HFFc6 (cell line): ENCODE data around the gene MAOA. TPM values are rescaled to one million over a fixed set of nuclear protein-coding genes. Genes with fewer than 3 reads are reported as not detected.
"Not testable (repeated sequence)": the region's sequence is repeated elsewhere in the genome, so short reads cannot be mapped to it uniquely, and the experiment has no call there.

ENCODE experiments used
- DNase-seq: peaks from one replicate; pipeline ENCODE4 v3.0.0-alpha.2; 2018
- H3K27ac Mint-ChIP-seq: 2 replicates; pipeline ENCODE4 v1.8.0; 2020; ENCODE audit warnings: mild to moderate bottlenecking, mixed read lengths
- H3K27me3 Mint-ChIP-seq: 2 replicates; pipeline ENCODE4 v1.8.0; 2021; ENCODE audit warnings: mild to moderate bottlenecking, moderate library complexity, mixed read lengths; ENCODE audit not compliant: insufficient read depth
- H3K36me3 Mint-ChIP-seq: 2 replicates; pipeline ENCODE4 v1.8.0; 2021; ENCODE audit warnings: low read depth, mixed read lengths
- H3K4me1 Mint-ChIP-seq: 2 replicates; pipeline ENCODE4 v1.8.0; 2020; ENCODE audit warnings: low read depth, mixed read lengths
- H3K4me3 Mint-ChIP-seq: 2 replicates; pipeline ENCODE4 v1.8.0; 2020; ENCODE audit warnings: mild to moderate bottlenecking, moderate library complexity, mixed read lengths
- H3K9me3 Mint-ChIP-seq: 2 replicates; pipeline ENCODE4 v1.8.0; 2020; ENCODE audit warnings: mild to moderate bottlenecking, mixed read lengths
- long read RNA-seq: library from polyadenylated mRNA; unstranded; transcript quantifications from one replicate; pipeline ENCODE4 v2.0.0, GENCODE V29; 2019
- total RNA-seq, 6 experiments: library from RNA; stranded (reverse); fragmentation: NEBNext Ultra II Directional; extraction: Animal tissue kit (Norgen Biotek cat#: 25700); gene quantifications; 2 replicates in 1 of 6; 3 replicates in 5 of 6; pipeline ENCODE4 v1.2.3, GENCODE V29; 2021
- TF ChIP-seq, protein P1 (sequence below): fragments of 200-600 bp; sonication (generic); IDR thresholded peaks from 2 replicates; pipeline ENCODE4 v1.5.0; 2021; ENCODE audit warnings: antibody characterized with exemption, mild to moderate bottlenecking

MAOA gene
- under 1 TPM in 3 of 6 experiments, not detected in 3; 0.07 to 0.25 (median 0.07) TPM for total RNA-seq
- long read RNA-seq: 0 reads

DNA sequence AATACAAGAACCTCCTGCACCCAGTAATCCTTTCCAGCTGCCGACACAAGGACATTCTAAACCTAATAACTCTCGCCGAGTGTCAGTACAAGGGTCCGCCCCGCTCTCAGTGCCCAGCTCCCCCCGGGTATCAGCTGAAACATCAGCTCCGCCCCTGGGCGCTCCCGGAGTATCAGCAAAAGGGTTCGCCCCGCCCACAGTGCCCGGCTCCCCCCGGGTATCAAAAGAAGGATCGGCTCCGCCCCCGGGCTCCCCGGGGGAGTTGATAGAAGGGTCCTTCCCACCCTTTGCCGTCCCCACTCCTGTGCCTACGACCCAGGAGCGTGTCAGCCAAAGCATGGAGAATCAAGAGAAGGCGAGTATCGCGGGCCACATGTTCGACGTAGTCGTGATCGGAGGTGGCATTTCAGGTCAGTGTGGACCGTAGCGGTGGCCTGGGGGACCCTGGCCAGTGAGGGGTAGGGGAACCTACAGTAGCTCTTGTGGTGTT lies at the start of gene MAOA:
MAOA (plus strand) TSS at position 295 of the 490 bp plus-strand sequence; CDS start at position 338, 43 bp downstream.
- Mint-ChIP-seq H3K4me3 (no peak within 1 kb of the TSS), H3K36me3 (no peaks in the 10 kb centered on the region), H3K9me3 (no peaks in the 10 kb centered on the region), H3K27me3 (no peaks in the 10 kb centered on the region; the same call in 1 of the 2 replicates), H3K4me1 (no peaks in the 10 kb centered on the region), H3K27ac (no peak within 1 kb of the TSS)
- TF ChIP-seq, protein P1, sequence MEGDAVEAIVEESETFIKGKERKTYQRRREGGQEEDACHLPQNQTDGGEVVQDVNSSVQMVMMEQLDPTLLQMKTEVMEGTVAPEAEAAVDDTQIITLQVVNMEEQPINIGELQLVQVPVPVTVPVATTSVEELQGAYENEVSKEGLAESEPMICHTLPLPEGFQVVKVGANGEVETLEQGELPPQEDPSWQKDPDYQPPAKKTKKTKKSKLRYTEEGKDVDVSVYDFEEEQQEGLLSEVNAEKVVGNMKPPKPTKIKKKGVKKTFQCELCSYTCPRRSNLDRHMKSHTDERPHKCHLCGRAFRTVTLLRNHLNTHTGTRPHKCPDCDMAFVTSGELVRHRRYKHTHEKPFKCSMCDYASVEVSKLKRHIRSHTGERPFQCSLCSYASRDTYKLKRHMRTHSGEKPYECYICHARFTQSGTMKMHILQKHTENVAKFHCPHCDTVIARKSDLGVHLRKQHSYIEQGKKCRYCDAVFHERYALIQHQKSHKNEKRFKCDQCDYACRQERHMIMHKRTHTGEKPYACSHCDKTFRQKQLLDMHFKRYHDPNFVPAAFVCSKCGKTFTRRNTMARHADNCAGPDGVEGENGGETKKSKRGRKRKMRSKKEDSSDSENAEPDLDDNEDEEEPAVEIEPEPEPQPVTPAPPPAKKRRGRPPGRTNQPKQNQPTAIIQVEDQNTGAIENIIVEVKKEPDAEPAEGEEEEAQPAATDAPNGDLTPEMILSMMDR: no peak
- no peak for DNase-seq

GRCh38 chrX:43612400-43612799 lies 43.7 kb upstream of the MAOA start:
- peaks cover 1% of the 10 kb centered on the region; the same call in 1 of the 2 replicates for H3K27me3 Mint-ChIP-seq
- H3K9me3 Mint-ChIP-seq: peaks cover 5% of the 10 kb centered on the region; the same call in 1 of the 2 replicates
- H3K4me1 Mint-ChIP-seq: no peaks in the 10 kb centered on the region
- no peak for DNase-seq
- H3K27ac Mint-ChIP-seq: no peak overlapping the region
- H3K36me3 Mint-ChIP-seq: no peaks in the 10 kb centered on the region
- TF ChIP-seq, protein P1: no peak
- H3K4me3 Mint-ChIP-seq: no peak overlapping the region

GRCh38 chrX:43615660-43616059 lies 40.4 kb upstream of the MAOA start:
- Mint-ChIP-seq H3K27ac (no peak overlapping the region), H3K9me3 (peaks cover 5% of the 10 kb centered on the region), H3K36me3 (no peaks in the 10 kb centered on the region), H3K4me1 (no peaks in the 10 kb centered on the region), H3K27me3 (peaks cover 1% of the 10 kb centered on the region; the same call in 1 of the 2 replicates), H3K4me3 (no peak overlapping the region)
- TF ChIP-seq, protein P1: no peak
- DNase-seq: no peak

DNA sequence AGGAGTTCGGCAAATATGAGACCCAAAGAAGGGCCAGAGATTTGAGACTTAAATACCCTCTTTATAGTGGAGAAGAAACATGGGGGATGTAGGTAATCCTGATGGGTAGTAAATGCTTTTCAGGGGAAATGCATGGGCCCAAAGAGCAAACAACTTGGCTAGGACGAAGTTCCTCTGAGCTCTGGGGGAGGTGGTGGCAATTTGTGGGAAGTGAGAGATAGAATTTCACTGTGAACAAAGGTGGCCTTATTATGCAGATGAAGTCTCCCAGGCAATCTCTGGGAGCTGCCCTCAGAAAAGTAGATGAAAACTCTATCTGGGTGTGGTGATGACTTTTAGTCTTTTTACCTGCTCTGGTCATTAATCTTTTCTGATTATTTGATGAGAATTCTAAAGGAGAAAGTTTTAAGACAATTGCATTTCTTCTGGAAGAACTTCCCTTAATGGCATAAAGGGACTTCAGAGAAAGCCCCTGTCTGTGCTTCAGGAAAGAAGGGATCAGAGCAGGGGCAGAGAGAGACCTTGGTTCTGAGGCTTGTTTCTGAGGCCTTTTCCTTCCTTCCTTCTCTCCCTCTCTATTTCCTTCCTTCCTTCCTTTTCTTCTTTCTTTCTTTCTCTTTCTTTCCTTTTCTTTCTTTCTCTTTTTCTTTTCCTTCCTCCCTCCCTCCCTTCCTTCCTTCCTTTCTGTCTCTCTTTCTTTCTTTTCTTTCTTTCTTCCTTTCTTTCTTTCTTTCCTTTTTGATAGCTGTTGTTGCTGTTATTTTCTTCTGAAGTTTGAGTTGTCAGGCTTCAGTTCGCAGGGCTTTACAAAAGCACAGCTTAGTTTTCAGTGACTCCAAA lies 37.5 kb upstream of the MAOA start:
- TF ChIP-seq, protein P1: no peak
- H3K27me3 Mint-ChIP-seq: peaks cover 1% of the 10 kb centered on the region; the same call in 1 of the 2 replicates
- no peak for DNase-seq
- no peak overlapping the region for H3K27ac Mint-ChIP-seq
- H3K4me3 Mint-ChIP-seq: no peak overlapping the region
- H3K4me1 Mint-ChIP-seq: no peaks in the 10 kb centered on the region
- no peaks in the 10 kb centered on the region for H3K36me3 Mint-ChIP-seq
- peaks cover 5% of the 10 kb centered on the region for H3K9me3 Mint-ChIP-seq

DNA sequence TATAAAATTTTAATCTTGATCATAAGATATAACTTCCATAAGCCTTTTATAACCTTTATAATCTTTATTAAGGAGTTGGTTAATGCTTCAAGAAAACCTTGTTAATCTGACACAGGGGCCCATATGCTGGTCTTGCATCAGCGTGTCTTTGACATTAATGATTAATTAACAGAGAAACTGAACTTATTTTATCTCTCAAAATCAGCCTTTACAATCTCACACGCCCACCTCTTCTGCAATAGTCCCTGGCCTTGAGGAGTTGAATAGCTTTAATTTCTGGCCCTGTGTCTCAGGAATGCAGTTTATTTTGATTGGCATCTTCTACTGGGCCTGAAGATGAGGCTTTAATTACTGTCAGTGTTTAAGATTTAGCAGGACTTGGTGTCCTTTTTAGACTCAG lies 36.2 kb upstream of the MAOA start:
- H3K27ac Mint-ChIP-seq, H3K4me3 Mint-ChIP-seq, DNase-seq, H3K36me3 Mint-ChIP-seq, H3K9me3 Mint-ChIP-seq, H3K27me3 Mint-ChIP-seq, H3K4me1 Mint-ChIP-seq: not testable (repeated sequence)

DNA sequence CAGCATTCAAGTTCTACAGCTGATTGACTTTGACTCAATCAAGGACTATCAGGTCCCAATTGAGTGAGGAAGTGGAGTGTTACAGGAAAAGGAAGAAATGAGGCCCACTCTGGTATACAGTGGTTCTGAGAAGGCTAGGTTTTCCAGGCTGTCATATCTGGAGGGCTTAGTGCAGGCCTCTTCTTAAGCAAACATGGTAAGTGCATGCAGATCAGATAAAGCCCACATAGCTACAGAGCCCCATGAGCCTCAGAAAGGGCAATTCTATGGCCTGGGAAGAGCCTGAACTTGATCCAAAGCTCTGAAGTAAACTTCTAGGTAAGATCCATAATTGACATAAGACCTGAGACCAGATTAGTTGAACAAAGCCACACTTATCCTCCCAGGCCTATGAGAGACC lies 29.0 kb upstream of the MAOA start:
- DNase-seq: no peak
- Mint-ChIP-seq H3K27ac (no peak overlapping the region), H3K36me3 (no peaks in the 10 kb centered on the region), H3K4me3 (no peak overlapping the region), H3K27me3 (peaks cover 2% of the 10 kb centered on the region; the same call in 1 of the 2 replicates), H3K4me1 (no peaks in the 10 kb centered on the region), H3K9me3 (no peaks in the 10 kb centered on the region)
- TF ChIP-seq, protein P1: no peak
